PC-3 (cell line): ENCODE results near the gene OR6C65.

Experiments
- EZH2phosphoT487 ChIP-seq: fragments of 300-600 bp; sonication (generic); IDR thresholded peaks from 2 replicates; pipeline ENCODE4 v1.6.1; 2018; ENCODE audit warnings: mild to moderate bottlenecking, antibody characterized with exemption, low read length, borderline replicate concordance
- TF ChIP-seq, protein P1 (sequence below): fragments of 300-600 bp; sonication (generic); conservative IDR thresholded peaks from 2 replicates; pipeline ENCODE4 v1.5.1; 2017; ENCODE audit warnings: antibody characterized with exemption, low read depth, mild to moderate bottlenecking, low read length

DNA sequence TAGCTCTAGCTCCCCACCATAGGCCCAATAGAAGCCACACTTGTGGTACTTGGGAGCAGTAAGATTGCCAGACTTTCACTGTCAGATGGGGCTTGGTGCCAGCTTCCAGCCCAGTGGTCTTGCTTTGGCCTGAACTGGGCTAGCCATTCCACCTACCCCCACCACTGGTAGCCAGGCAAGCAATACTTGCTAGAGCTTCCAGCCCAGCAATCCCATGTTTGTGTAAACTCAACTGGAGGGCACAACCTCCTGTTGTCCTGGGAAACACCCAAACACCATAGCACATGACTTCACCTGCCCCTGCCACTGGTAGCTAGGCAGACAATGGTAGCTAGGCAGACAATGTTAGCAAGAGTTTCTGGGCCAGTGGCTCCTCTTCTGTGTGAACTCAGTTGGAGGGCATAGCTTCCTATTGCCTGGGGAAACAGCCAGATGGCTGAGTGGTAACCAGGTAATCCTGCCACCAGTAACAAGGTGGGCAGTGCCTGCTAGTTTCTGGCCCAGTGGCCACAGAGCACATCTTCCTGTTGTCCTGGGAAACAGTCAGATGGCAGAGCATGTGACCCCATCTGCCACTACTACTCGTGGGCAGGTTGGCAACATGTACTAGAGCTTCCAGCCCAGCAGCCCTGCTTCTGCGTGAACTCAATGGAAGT, 20.1 kb downstream of the OR6C65 start:
- TF ChIP-seq, protein P1, sequence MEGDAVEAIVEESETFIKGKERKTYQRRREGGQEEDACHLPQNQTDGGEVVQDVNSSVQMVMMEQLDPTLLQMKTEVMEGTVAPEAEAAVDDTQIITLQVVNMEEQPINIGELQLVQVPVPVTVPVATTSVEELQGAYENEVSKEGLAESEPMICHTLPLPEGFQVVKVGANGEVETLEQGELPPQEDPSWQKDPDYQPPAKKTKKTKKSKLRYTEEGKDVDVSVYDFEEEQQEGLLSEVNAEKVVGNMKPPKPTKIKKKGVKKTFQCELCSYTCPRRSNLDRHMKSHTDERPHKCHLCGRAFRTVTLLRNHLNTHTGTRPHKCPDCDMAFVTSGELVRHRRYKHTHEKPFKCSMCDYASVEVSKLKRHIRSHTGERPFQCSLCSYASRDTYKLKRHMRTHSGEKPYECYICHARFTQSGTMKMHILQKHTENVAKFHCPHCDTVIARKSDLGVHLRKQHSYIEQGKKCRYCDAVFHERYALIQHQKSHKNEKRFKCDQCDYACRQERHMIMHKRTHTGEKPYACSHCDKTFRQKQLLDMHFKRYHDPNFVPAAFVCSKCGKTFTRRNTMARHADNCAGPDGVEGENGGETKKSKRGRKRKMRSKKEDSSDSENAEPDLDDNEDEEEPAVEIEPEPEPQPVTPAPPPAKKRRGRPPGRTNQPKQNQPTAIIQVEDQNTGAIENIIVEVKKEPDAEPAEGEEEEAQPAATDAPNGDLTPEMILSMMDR, result no peak
- TF ChIP-seq EZH2phosphoT487, result no peak
